Measurements from ENCODE around the gene PHACTR3.

GRCh38 chr20:59811681-59812171 is 207.4 kb downstream of the PHACTR3 start:
- TF ChIP-seq CTCF (IDR thresholded peaks at IDR 0.05) (no peak), POLR2A (IDR thresholded peaks at IDR 0.05) (no peak), POLR2AphosphoS5 (IDR thresholded peaks at IDR 0.05) (no peak)
